HepG2 (cell line): ENCODE measurements around the gene SHISA7. TPM values are rescaled to one million over a fixed set of nuclear protein-coding genes. Genes with fewer than 3 reads are reported as not detected.

Experiments used
- ATAC-seq: fragments of 200-7000 bp; cut with Tn5 transposase; 3 replicates; pipeline ENCODE4 v1.9.1; 2020; ENCODE audit warnings: mild to moderate bottlenecking, moderate library complexity
- BruUV-seq: library from RNA; stranded (reverse); fragments of 400-500 nt; replicated peaks from 2 replicates; lab custom pipeline; 2021; lab: Mats Ljungman, UMichigan
- CTCF ChIA-PET: fragments of 300-600 bp; formaldehyde crosslinking; extraction: SDS; loops from one replicate; lab custom pipeline; 2021; ENCODE audit warnings: low total read pairs, inconsistent platforms, low intra/inter-chr PET ratio; lab: Yijun Ruan, JAX
- POLR2A ChIA-PET: fragments of 350-600 bp; sonication (Branson Sonifier 250); formaldehyde crosslinking; loops from one replicate; lab custom pipeline; 2020; ENCODE audit warnings: antibody characterized with exemption, inconsistent platforms; lab: Yijun Ruan, JAX
- DNase-seq: peaks from one replicate; pipeline ENCODE4 v3.0.0-alpha.2; 2015; ENCODE audit warnings: low spot score
- FAIRE-seq: peaks from 3 replicates; lab custom pipeline; 2011; peaks lifted over from hg19 to GRCh38; lab: Jason Lieb, UNC
- H2AFZ ChIP-seq: one replicate; pipeline ENCODE4 v1.6.1; 2011; ENCODE audit warnings: low read length, inconsistent platforms
- H3K27ac ChIP-seq: fragments of 300-600 bp; 3 replicates; pipeline ENCODE4 v1.8.0; 2011; ENCODE audit warnings: mixed run types, mild to moderate bottlenecking, mixed read lengths, low read length, inconsistent platforms; ENCODE audit not compliant: insufficient read depth; ENCODE audit errors: extremely low read length
- H3K27me3 ChIP-seq, 2 experiments: fragments of 200-600 bp in 1 of 2; 2 replicates in 1 of 2; 3 replicates in 1 of 2; pipeline versions ENCODE4 v1.6.0 to v1.8.0; 2011; ENCODE audit warnings: low read length in 2 of 2, mild to moderate bottlenecking in 2 of 2, moderate library complexity in 2 of 2, inconsistent platforms in 1 of 2; ENCODE audit not compliant: insufficient read depth in 2 of 2, control insufficient read depth in 1 of 2
- H3K36me3 ChIP-seq, 2 experiments: fragments of 200-600 bp in 1 of 2; replicated peaks in 1 of 2; 2 replicates in 1 of 2; 3 replicates in 1 of 2; pipeline versions ENCODE4 v1.5.1 to v1.8.0; 2011; ENCODE audit warnings: low read length in 2 of 2, inconsistent platforms in 1 of 2; ENCODE audit not compliant: insufficient read depth in 2 of 2, control insufficient read depth in 1 of 2
- H3K4me1 ChIP-seq: 2 replicates; pipeline ENCODE4 v1.5.1; 2012; ENCODE audit warnings: low read length, inconsistent platforms; ENCODE audit not compliant: insufficient read depth
- H3K4me2 ChIP-seq: 2 replicates; pipeline ENCODE4 v1.6.0; 2011; ENCODE audit warnings: low read depth, low read length, inconsistent platforms
- H3K4me3 ChIP-seq, 3 experiments: fragments of 200-600 bp in 1 of 3; sonication (generic), shearing (Covaris generic) in 1 of 3; replicated peaks in 1 of 3; 2 replicates each; pipeline ENCODE4 v1.5.1; 2011 to 2016; ENCODE audit warnings: low read length in 3 of 3, inconsistent platforms in 2 of 3, low read depth in 2 of 3, mild to moderate bottlenecking in 2 of 3, control low read depth in 1 of 3, mixed read lengths in 1 of 3; ENCODE audit not compliant: insufficient read depth in 1 of 3
- H3K79me2 ChIP-seq: one replicate; pipeline ENCODE4 v1.6.1; 2011; ENCODE audit warnings: low read length, inconsistent platforms; ENCODE audit not compliant: insufficient read depth
- H3K9ac ChIP-seq: 2 replicates; pipeline ENCODE4 v1.6.0; 2011; ENCODE audit warnings: mild to moderate bottlenecking, low read depth, low read length, inconsistent platforms; ENCODE audit not compliant: insufficient read depth
- H3K9me3 ChIP-seq: 2 replicates; pipeline ENCODE4 v1.5.1; 2012; ENCODE audit warnings: mild to moderate bottlenecking, low read length
- H4K20me1 ChIP-seq: 2 replicates; pipeline ENCODE4 v1.6.0; 2011; ENCODE audit warnings: inconsistent platforms, mild to moderate bottlenecking, low read length, moderate library complexity; ENCODE audit not compliant: insufficient read depth
- SRSF4 ChIP-seq: fragments of 200-400 bp; formaldehyde crosslinking; IDR thresholded peaks from one replicate; pipeline ENCODE4 v1.6.1; 2018; ENCODE audit warnings: mild to moderate bottlenecking, low read depth, low read length, moderate library complexity; ENCODE audit not compliant: poor library complexity, severe bottlenecking
- ZNF121 ChIP-seq: sonication (generic); formaldehyde crosslinking; IDR thresholded peaks from 2 replicates; pipeline ENCODE4 v1.5.0; 2020; ENCODE audit warnings: mild to moderate bottlenecking, missing genetic modification reagents
- WGBS: methylation state at CpG from one replicate; pipeline ENCODE4 v1.1.6; 2017; ENCODE audit warnings: low lambda C conversion rate; 5-methylcytosine and 5-hydroxymethylcytosine counted together
- in situ Hi-C: cut with HindIII; loops from 2 replicates; pipeline ENCODE4 v1.10.0; 2017; ENCODE audit warnings: low pct_unique_long_range_greater_than_20kb; ENCODE audit not compliant: extremely low pct_ligation_motif_present
- intact Hi-C: fragments of 100-400 bp; cut with micrococcal nuclease; formaldehyde crosslinking; loops from one replicate; pipeline ENCODE4 v1.10.0; 2022; ENCODE audit not compliant: unreplicated experiment
- polyA plus RNA-seq, 8 experiments: library from polyadenylated mRNA; depleted of rRNA in 3 of 8; stranded (reverse) in 7 of 8; unstranded in 1 of 8; fragments of >200 nt; fragmentation: Illumina TruSeq in 4 of 8; extraction: Trizol in 4 of 8; gene quantifications; 2 replicates each; pipeline versions ENCODE4 v1.2.1 to v1.2.3, GENCODE V29; 2011 to 2016; ENCODE audit warnings: low read depth in 4 of 8, missing spikeins in 1 of 8, mixed read lengths in 1 of 8; ENCODE audit not compliant: insufficient read depth in 1 of 8
- total RNA-seq, 5 experiments: library from RNA; depleted of rRNA; stranded (reverse); fragments of >200 nt; fragmentation: Illumina TruSeq; extraction: Trizol; gene quantifications; 2 replicates each; pipeline ENCODE4 v1.2.3, GENCODE V29; 2016; ENCODE audit warnings: low read depth in 1 of 5
- TF ChIP-seq, protein P1 (sequence below): sonication (generic); formaldehyde crosslinking; IDR thresholded peaks from 2 replicates; pipeline ENCODE4 v1.8.1; 2022; ENCODE audit warnings: low read depth, mild to moderate bottlenecking, missing genetic modification reagents

SHISA7 gene
- total and polyA plus RNA-seq, 2 of the 13 experiments (the other 11 are each of a cell fraction or from before 2014, with no cell fraction given), result not detected

DNA sequence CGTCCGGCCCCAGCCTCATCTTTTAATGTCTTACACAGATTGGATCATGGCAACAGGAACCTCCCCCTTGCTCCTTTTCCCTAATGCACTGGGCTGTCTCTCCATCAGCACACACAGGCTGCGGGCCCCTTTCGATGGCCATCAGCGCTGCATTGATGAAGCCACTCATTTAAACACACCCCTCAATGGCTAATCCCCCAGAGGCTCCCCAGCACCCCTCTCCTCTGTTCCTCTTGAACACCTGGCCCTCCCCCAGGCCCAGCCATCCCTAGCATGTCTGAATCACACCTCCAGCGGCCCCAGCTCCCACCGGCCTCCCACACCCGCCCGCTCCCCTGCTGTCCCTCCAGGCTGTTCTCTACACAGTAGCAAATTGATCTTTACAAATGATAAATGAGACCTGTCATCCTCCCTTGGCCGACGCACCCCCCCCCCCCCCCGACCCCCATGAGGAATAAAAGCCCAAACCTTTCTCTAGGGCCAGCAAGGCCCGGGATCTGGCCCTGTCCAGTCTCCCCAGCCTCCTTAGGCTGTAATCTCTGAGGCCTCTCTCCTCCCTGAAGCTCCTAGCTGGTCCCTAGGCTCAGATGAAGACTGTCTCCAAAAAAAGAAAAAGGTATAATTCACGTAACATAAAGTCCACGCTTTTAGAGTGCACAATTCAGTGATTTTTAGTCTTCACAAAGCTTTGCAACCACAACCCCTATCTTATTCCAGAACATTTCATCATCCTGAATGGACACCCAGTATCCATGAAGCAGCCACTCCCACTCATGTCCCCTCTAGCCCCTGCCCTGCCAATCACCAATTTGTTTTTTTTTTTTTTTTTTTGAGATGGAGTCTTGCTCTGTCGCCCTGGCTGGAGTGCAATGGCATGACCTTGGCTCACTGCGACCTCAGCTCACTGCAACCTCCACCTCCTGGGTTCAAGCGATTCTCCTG is 50.0 kb downstream of the SHISA7 start:
- peaks cover 4% of the 10 kb centered on the region for H3K79me2 ChIP-seq
- H3K4me3 ChIP-seq, result no peak overlapping the region
- no peak for DNase-seq
- 84% methylated on average over 18 of the region's 18 CpGs for WGBS
- ATAC-seq, result peak; percentile 27
- H2AFZ ChIP-seq, result no peak overlapping the region
- H3K27me3 ChIP-seq, result no peaks in the 10 kb centered on the region
- TF ChIP-seq, protein P1, sequence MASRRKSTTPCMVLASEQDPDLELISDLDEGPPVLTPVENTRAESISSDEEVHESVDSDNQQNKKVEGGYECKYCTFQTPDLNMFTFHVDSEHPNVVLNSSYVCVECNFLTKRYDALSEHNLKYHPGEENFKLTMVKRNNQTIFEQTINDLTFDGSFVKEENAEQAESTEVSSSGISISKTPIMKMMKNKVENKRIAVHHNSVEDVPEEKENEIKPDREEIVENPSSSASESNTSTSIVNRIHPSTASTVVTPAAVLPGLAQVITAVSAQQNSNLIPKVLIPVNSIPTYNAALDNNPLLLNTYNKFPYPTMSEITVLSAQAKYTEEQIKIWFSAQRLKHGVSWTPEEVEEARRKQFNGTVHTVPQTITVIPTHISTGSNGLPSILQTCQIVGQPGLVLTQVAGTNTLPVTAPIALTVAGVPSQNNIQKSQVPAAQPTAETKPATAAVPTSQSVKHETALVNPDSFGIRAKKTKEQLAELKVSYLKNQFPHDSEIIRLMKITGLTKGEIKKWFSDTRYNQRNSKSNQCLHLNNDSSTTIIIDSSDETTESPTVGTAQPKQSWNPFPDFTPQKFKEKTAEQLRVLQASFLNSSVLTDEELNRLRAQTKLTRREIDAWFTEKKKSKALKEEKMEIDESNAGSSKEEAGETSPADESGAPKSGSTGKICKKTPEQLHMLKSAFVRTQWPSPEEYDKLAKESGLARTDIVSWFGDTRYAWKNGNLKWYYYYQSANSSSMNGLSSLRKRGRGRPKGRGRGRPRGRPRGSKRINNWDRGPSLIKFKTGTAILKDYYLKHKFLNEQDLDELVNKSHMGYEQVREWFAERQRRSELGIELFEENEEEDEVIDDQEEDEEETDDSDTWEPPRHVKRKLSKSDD (CRISPR knock-in tag), result no peak
- TF ChIP-seq ZNF121 (peak; percentile 33; the same call in 1 of the 2 replicates), SRSF4 (no peak)
- H4K20me1 ChIP-seq, result peaks cover 25% of the 10 kb centered on the region
- BruUV-seq, result no TSS peak
- in situ Hi-C loops (no loop called here), intact Hi-C loops (no loop called here)
- H3K9ac ChIP-seq, result no peak overlapping the region
- FAIRE-seq, result no peak
- no peaks in the 10 kb centered on the region for H3K9me3 ChIP-seq
- POLR2A ChIA-PET, result interaction anchor here (0.7 to 9.7 kb wide), 4 partner anchors 14 to 232 kb away, joined by 3 to 62 read pairs (median 4); partner anchors contain the start of genes KMT5C and UBE2S
- H3K27ac ChIP-seq, result no peak overlapping the region
- CTCF ChIA-PET, result no interaction called here
- H3K4me2 ChIP-seq, result no peak overlapping the region
- H3K36me3 ChIP-seq, result peaks cover 12 to 20% of the 10 kb centered on the region in 2 experiments
- peaks cover 42% of the 10 kb centered on the region for H3K4me1 ChIP-seq
